ENCODE results near the gene NBEAL2.
A peak's percentile ranks its signal among the peaks of the same experiment; 100 is the strongest.

The NBEAL2 gene

GRCh38 chr3:46943237-46944187 is 36.0 kb upstream of the NBEAL2 start:
- no peak for DNase-seq

GRCh38 chr3:46944191-46944590 is 35.3 kb upstream of the NBEAL2 start:
- no peak for DNase-seq

- DNase-seq, result no peak
Measured at GRCh38 chr3:46946416-46946815, 33.0 kb upstream of the NBEAL2 start.

- peak; percentile 35 for DNase-seq
Measured at GRCh38 chr3:46946856-46947545, 32.5 kb upstream of the NBEAL2 start.

- no peak for DNase-seq
Measured at GRCh38 chr3:46947546-46947901, 31.9 kb upstream of the NBEAL2 start.

- DNase-seq, result peak; percentile 43
Measured at GRCh38 chr3:46947981-46948791, 31.3 kb upstream of the NBEAL2 start.

GRCh38 chr3:46948830-46949671 is 30.4 kb upstream of the NBEAL2 start:
- DNase-seq, result no peak

DNA sequence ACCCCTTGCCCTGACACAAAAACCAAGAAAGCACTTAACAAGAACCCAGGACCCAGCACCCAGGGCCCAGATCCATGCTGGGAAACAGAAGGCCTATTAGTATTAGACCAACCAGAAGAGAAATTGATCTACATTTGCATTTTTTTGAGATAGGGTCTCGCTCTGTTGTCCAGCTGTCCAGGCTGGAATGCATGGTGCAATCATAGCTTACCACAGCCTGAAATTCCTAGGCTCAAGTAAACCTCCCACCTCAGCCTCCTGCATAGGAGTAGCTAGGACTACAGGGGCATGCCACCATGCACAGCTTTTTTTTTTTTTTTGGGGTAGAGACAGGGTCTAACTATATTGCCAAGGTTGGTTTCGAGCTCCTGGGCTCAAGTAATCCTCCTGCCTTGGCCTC is 29.3 kb upstream of the NBEAL2 start:
- no peak for DNase-seq

DNA sequence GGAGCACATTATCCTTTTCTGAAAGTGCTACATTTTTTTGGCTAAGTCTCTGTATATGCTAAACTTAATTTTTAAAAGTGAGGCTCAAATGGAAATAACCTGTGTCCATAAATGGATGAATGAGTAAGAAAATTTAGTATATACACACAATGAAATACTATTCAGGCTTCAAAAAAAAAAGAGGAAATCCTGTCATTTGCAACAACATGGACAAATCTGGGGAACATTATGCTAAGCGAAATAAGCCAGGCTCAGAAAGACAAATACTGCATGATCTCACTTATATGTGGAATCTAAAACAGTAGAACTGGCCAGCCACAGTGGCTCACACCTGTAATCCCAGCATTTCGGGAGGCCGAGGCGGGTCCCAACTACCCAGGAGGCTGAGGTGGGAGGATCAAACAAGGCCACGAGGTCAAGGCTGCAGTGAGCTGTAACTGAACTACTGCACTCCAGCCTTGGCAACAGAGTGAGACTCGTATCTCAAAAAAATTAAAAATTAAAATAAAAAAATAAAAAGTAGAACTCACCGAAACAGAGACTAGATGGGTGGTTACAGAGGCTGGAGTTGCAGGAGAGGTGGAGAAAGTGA is 28.7 kb upstream of the NBEAL2 start:
- DNase-seq, result no peak

GRCh38 chr3:46952813-46953212 is 26.7 kb upstream of the NBEAL2 start:
- no peak for DNase-seq

- no peak for DNase-seq
Measured at GRCh38 chr3:46953234-46954010, 26.0 kb upstream of the NBEAL2 start.

- DNase-seq, result no peak
Measured at GRCh38 chr3:46954178-46954577, 25.3 kb upstream of the NBEAL2 start.

DNA sequence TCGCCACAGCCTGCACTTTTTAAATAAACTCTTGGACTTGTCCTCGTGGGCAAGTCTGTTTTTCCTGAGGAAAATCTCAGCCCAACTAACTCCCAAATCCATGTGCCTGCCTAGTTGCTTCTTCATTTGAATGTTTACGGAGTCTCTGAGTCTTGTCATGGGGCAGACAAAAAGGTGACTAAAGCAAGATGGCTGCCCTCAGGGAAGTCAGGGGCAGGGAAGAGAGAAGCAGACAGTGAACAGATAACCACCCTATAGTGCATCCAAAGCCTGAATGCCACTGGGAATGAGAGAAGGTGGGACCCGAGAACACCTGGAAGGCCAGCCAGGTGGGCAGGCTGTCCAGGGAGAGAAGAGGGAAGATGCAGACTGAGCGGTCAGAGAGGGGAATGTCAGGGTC is 24.3 kb upstream of the NBEAL2 start:
- DNase-seq, result no peak

GRCh38 chr3:46955801-46956259 is 23.6 kb upstream of the NBEAL2 start:
- DNase-seq, result no peak

DNA sequence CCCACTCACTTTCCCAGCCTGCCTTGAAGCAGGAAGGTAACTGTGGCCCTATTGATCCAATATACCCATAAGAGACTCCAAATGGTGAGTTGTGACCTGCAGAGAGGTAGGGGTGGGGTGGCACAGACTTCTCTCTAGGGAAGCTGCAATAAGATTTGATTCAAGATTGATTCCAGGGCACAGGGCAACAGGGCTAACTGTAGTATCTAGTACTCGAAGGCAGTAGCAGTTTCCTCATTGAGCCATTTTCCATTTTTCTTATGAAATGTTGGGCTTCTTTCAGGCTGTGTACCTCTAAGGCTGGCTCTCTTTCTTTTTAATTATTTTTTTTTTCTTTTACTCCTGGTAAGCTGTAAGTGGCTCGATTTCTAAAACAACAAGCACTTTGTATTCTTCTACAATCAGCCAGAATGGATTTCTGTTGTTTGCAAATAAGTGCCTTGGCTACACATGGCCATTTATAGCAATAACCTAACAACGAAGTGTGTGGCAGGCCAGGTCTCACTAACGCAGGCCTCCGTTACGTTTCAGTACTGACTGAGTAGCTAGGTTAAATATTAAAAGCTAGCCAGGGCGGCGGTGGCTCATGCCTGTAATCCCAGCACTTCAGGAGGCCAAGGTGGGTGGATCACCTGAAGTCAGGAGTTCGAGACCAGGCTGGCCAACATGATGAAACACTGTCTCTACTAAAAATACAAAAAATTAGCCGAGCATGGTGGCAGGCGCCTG is 22.2 kb upstream of the NBEAL2 start:
- DNase-seq, result no peak

- DNase-seq, result no peak
Measured at GRCh38 chr3:46958467-46959160, 20.9 kb upstream of the NBEAL2 start.

GRCh38 chr3:46959161-46959511 is 20.3 kb upstream of the NBEAL2 start:
- peak; percentile 28 for DNase-seq

DNA sequence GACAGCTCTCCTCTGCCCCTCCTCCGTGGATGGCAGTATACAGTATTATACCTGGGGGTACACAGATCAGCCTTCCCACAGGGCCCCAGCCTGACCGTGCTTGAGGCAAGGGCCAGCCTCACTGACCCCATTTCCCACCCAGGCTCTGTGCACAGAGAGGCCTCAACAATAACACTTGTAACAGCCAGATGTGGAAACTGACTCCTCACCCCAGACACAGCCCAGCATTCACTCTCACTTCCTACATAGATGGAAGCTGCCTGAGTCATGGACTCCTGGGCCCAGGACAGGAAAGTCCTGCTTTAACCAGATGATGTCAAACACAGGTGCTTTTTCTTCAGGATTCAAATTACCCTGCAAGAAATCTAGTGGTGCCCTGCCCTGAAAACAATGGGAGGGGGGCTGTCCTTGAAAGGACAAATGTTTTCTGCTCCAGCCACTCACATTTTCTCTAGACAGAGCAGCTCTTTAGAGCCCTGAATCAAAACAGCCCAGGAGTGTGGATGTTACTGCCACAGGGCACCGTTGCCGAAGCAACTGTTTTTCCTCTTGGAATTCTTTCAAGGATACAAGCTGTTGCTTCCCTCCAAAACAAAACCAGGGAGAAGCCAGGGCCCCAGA is 19.3 kb upstream of the NBEAL2 start:
- DNase-seq, result no peak

GRCh38 chr3:46960835-46961234 is 18.6 kb upstream of the NBEAL2 start:
- no peak for DNase-seq

Data from stimulated activated CD4-positive, alpha-beta T cell treated with anti-CD3 and anti-CD28 coated beads, Interleukin-4, amount 100 ng/mL, for 1 hour (primary cell).